ENCODE results near the gene GAL3ST2. TPM values are rescaled to one million over a fixed set of nuclear protein-coding genes. Genes with fewer than 3 reads are reported as not detected.
"Not testable (repeated sequence)": the region's sequence is repeated elsewhere in the genome, so short reads cannot be mapped to it uniquely, and the experiment has no call there.

GAL3ST2 gene
- total RNA-seq, 1 donor from 2014 or later = not detected

GRCh38 chr2:241768850-241769249 is 7.8 kb upstream of the GAL3ST2 start:
- DNase-seq = no peak

GRCh38 chr2:241769819-241770184 is 6.8 kb upstream of the GAL3ST2 start:
- DNase-seq = no peak

DNA sequence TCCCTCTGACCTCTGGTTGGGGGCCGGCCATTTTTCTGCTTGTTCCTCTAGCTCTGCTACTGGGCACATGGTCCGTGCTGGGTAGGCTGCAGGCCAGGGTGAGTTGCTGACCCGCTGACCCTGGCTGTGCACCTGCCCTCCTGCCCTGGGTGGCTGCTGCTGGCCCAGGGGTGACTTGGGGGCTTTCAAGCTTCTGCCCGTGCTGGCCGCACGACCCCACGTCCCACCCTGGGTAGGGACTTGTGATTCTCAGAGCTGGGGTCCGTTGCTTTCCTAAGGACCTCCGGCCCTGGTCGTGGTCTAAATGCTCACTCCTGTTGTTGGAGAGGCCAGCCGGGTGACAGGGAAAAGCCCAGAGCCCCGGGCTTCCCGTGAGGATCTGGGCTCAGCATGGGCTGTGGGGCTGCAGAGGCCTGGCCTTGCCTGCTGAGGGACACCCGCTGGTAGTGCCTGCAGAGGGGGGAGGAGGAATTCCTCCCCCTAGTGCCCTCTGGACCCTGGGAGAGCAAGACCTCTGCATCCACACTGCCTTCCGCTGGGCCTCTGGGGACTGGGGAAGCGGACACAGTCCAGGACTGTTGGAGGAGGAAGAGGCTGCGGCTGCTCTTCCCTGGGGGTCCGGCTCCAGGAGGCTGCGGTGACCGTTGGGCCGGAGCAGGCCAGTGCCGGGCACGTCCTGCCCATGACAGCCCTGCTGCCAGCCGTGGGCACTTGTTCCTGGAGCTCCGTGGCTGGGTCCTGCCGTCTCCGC is 6.3 kb upstream of the GAL3ST2 start:
- no peak for DNase-seq

DNA sequence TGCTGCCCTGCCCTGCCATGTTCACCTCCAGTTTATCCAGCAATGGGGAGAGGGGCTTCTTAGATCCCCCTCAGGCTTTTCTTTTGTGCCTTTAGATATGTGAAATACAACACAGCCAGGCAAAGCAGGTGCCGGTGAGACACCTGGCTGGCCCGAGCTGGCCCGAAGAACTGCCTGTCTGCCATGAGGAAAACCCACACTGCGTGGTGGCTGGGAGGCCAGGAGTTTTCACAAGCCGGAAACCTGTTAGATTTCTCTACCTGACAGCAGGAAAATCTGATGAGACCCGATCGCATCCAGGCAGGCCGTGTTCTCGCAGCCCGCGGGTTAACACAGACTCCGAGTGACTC is 5.7 kb upstream of the GAL3ST2 start:
- DNase-seq = no peak

GRCh38 chr2:241771286-241772062 is 5.1 kb upstream of the GAL3ST2 start:
- peak; percentile 17 for DNase-seq

- no peak for DNase-seq
Observed at GRCh38 chr2:241772063-241772499, 4.5 kb upstream of the GAL3ST2 start.

DNA sequence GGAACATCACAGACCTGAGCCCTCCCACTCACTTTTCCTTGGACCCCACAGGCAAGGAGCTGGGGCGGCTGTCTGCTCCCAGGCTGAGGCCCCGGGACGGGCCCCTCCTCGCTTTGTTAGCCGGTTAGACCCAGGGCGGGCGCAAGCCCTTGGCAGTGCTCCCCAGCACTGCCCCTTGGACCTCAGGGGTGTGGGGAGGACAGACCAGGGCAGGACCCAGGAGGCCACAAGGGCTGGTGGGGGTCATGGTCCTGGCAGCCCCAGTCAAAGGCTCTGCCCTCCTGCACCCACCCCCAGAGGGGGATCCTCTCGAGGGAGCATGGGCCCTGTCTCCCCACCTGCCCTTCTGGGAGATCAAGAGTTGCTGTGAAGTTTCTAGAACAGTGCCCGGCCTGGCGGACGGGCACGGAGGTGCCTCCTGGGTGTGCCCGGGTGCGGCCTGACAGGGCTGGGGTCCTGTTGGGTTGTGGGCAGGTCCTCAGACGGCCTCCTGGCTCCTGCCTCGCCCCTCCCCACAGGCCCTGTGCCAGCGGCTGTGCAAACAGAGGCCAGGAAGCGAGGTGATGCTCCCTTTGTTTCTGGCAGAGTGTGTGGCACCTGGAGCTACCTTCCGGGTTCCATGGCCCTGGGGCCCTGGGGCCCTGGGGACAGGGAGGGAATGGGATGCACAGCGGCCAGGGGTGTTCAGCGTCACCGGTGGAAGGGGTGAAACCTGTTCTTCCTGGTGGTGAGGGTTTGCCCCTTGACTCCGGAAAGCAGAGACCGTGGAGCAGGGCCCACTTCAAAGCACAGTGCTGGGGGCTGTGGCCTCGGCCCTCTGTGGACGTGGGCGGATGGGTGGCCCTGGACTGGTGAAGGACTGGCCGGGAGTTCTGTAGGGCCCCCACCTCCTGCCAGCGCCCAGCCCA is 2.9 kb upstream of the GAL3ST2 start:
- peak; percentile 15 for DNase-seq

- peak; percentile 33 for DNase-seq
Observed at GRCh38 chr2:241774419-241775222, 2.0 kb upstream of the GAL3ST2 start.

- no peak for DNase-seq
Observed at GRCh38 chr2:241775223-241776177, 1.1 kb upstream of the GAL3ST2 start.

DNA sequence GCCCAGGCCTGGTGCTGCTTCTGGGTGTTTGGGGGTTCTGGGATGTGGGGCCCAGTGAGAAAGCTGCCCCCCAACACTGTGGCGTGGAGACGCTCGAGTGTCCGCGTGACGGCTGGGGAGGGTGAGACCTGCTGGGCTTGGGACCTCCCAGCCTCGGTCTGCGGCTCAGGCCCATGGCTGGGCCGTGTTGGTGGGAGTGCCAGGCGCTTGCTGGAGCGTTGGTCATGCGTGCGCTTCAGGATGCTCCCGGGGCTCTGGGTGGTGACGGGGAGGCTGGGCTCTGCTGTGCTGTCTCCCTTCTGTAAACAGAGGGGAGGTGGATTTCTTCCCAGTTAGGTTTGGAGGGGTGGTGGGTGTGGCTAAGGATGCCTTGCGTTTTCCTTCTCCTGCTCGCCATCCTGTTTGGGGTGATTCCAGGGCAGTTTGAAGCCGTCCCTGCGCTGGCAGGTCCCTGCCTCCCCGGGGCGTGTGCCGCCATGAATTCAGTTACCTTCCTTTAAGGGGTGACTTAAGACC is 606 bp downstream of the GAL3ST2 start:
- DNase-seq = no peak

- DNase-seq = no peak
Observed at GRCh38 chr2:241777686-241778627, 1.3 kb downstream of the GAL3ST2 start.

DNA sequence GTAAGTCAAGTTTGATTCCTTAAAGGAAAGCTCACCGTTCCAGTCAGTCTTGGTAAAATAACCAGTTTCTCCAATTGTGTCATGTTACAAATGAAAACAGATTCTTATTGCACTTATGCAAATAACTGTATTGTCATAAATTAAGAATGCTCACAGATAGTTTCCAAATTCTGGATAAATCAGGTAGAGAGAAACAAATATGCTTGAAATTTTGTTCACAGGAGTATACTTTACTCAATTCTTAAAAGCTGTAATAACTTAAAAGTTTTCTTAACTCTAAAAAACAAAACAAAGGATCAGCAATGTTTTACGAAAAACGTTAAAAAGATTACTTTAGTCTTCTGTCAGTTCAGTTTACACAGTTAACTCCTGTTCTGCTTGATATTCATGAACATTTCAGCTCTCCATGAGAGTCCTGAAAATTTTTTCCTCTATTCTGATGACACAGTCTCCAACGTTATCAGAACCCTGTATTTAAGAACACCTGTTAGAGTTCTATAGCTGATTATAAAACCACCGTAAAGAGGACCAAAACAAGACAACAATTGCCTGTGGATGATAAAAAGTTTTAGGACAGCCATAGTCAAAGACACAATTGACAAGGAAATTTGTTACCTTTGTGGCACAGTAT is 4.4 kb downstream of the GAL3ST2 start:
- DNase-seq = no peak

GRCh38 chr2:241782053-241782452 is 5.4 kb downstream of the GAL3ST2 start:
- DNase-seq = not testable (repeated sequence)

GRCh38 chr2:241788135-241788534 is 11.5 kb downstream of the GAL3ST2 start:
- DNase-seq = no peak

DNA sequence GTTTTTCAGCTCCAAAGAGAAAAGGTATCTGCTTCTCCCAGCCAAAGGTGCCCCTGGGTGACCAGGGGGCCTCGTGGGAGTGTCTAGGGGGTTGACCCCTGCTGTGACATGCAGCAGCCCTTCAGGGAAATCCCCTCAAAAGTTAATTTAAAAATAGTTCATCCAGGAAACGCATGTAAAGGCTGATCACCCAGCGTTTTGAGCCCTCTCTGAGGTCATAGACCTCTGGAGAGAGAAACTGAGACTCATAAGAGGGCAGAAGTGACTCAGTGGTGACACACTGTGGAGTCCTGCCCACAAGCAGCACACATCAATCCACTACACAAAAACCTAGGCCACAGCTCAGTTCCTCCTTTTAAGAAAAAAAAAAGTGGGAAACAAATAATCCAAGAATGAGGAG is 11.9 kb downstream of the GAL3ST2 start:
- no peak for DNase-seq

DNA sequence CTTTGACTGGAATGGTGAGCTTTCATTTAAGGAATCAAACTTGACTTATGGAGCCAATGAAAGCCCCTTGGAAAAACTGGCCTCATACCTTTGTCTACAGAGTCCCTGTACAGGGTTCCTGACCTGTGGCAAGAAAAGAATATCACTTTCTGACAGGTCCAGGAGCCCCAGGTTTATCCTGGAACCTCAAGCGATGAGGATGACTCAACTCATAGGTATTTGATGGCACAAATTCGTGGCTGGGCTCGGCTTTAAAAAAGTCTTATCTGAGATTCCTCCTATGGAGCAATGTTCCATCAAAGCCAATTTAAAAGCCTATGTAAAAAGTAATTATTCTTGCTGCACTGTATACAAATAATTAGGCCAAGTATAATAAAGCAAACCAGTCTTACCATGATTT is 14.8 kb downstream of the GAL3ST2 start:
- not testable (repeated sequence) for DNase-seq

DNA sequence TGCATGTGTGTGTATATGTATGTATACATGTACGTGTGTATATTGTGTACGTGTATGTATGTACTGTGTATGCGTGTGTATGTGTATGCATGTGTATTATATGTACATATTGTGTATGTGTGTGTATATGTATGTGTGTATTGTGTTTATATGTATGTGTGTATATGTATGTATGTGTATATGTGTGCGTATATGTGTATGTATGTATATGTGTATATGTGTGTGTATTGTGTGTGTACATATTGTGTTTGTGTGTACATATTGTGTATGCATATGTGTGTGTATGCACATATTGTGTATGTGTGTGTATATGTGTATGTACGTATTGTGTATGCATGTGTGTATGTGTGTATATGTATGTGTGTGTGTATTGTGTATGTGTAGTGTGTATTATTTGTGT is 16.8 kb downstream of the GAL3ST2 start:
- DNase-seq = no peak

DNA sequence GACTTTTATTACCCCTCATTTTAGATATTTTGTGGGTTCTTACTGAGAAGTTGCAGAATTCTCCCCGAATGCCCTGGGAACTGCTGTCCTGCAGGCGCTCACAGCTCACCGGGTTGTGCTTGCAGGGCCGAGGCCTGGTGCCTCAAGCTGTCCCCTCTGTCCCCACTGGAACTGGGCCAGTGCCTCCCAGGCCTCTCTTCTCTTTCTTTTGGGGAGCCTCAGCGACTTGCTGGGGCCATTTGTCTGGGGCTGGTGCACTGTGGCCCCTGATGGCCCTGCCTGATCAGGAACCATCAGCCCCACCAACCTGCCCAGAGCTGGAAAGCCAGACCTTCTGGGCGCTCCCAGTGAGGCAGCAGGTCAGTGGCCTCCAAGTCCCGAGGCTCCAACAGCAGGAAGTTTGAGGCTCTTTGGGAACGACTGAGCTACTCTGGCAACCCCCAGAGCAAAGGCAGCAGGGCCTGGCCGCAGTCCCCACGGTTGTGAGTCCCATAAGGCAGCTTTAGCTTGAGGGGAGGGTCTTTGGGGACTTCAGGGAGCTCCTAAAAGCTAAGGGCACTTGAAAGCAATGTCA is 17.7 kb downstream of the GAL3ST2 start:
- no peak for DNase-seq
